A549 (cell line): ENCODE results near the gene OPALIN. TPM values are rescaled to one million over a fixed set of nuclear protein-coding genes. Genes with fewer than 3 reads are reported as not detected.

ENCODE experiments used
- ATAC-seq, 2 experiments: fragments of 200-7000 bp in 1 of 2; fragments of >200 bp in 1 of 2; cut with Nextera tagmentation in 1 of 2; cut with Tn5 transposase in 1 of 2; 3 replicates each; pipeline versions ENCODE4 v1.8.0 to v1.9.1; 2018 to 2020; ENCODE audit warnings: mild to moderate bottlenecking in 1 of 2, moderate library complexity in 1 of 2
- CTCF ChIA-PET: fragments of 300-600 bp; sonication (Branson Sonifier 250); formaldehyde crosslinking; extraction: SDS; loops from one replicate; lab custom pipeline; 2021; ENCODE audit warnings: antibody characterized with exemption, inconsistent platforms; lab: Yijun Ruan, JAX
- POLR2A ChIA-PET: fragments of 350-600 bp; formaldehyde crosslinking; extraction: SDS; loops from one replicate; lab custom pipeline; 2021; ENCODE audit warnings: antibody characterized with exemption, inconsistent platforms; lab: Yijun Ruan, JAX
- DNase-seq, 2 experiments: peaks; one replicate each; pipeline versions ENCODE4 v3.0.0 to v3.0.0-alpha.2; 2011 to 2016; ENCODE audit warnings: low read depth in 1 of 2, low spot score in 1 of 2
- FAIRE-seq: peaks from 2 replicates; lab custom pipeline; 2011; peaks lifted over from hg19 to GRCh38; lab: Jason Lieb, UNC
- H3K27ac ChIP-seq, 2 experiments: fragments of >200 bp; sonication (Bioruptor Twin); formaldehyde crosslinking; 3 replicates each; pipeline ENCODE4 v1.5.1; 2016 to 2017
- H3K4me1 ChIP-seq: fragments of >200 bp; sonication (Bioruptor Twin); formaldehyde crosslinking; 3 replicates; pipeline ENCODE4 v1.6.1; 2016
- H3K4me2 ChIP-seq: fragments of >200 bp; sonication (Bioruptor Twin); formaldehyde crosslinking; 3 replicates; pipeline ENCODE4 v1.6.1; 2016
- H3K4me3 ChIP-seq: fragments of >200 bp; sonication (Bioruptor Twin); formaldehyde crosslinking; 3 replicates; pipeline ENCODE4 v1.5.1; 2016
- H3K9me3 ChIP-seq: fragments of >200 bp; sonication (Bioruptor Twin); formaldehyde crosslinking; 3 replicates; pipeline ENCODE4 v1.6.1; 2016
- CBX8 ChIP-seq: fragments of 200-600 bp; sonication (generic); IDR thresholded peaks from 2 replicates; pipeline ENCODE4 v1.6.1; 2016
- FOXS1 ChIP-seq: fragments of 250-450 bp; sonication (Bioruptor Pico); IDR thresholded peaks from 2 replicates; pipeline ENCODE4 v1.5.0; 2020; ENCODE audit warnings: mild to moderate bottlenecking, moderate library complexity
- GATA3 ChIP-seq: IDR thresholded peaks from 2 replicates; pipeline ENCODE4 v1.6.1; 2012; ENCODE audit warnings: borderline replicate concordance
- HDAC2 ChIP-seq: fragments of 200-600 bp; sonication (generic); IDR thresholded peaks from 2 replicates; pipeline ENCODE4 v1.6.1; 2016
- KDM1A ChIP-seq: fragments of 200-600 bp; sonication (generic); IDR thresholded peaks from 2 replicates; pipeline ENCODE4 v1.6.1; 2016; ENCODE audit warnings: low read depth, mild to moderate bottlenecking
- KDM5A ChIP-seq: fragments of 200-600 bp; sonication (generic); IDR thresholded peaks from 2 replicates; pipeline ENCODE4 v1.6.1; 2016; ENCODE audit warnings: antibody characterized with exemption, mild to moderate bottlenecking
- NFE2L2 ChIP-seq: fragments of 150-350 bp; conservative IDR thresholded peaks from 2 replicates; pipeline ENCODE4 v1.6.1; 2014; ENCODE audit warnings: low read length
- NPAS2 ChIP-seq: fragments of 250-450 bp; sonication (Bioruptor Pico); IDR thresholded peaks from 2 replicates; pipeline ENCODE4 v1.8.0; 2022; ENCODE audit warnings: mild to moderate bottlenecking, moderate library complexity, borderline replicate concordance
- NR3C1 ChIP-seq: fragments of >200 bp; sonication (Bioruptor Twin); formaldehyde crosslinking; IDR thresholded peaks from 3 replicates; pipeline ENCODE4 v1.6.1; 2017
- PHF8 ChIP-seq: fragments of 200-600 bp; sonication (generic); IDR thresholded peaks from 2 replicates; pipeline ENCODE4 v1.6.1; 2016; ENCODE audit warnings: low read depth, mild to moderate bottlenecking, antibody characterized with exemption, moderate library complexity, borderline replicate concordance
- POLR2A ChIP-seq: IDR thresholded peaks from 2 replicates; pipeline ENCODE4 v1.6.1; 2012; ENCODE audit warnings: mild to moderate bottlenecking, low read length
- RAD21 ChIP-seq, 2 experiments: fragments of >200 bp in 1 of 2; sonication (Bioruptor Twin) in 1 of 2; formaldehyde crosslinking in 1 of 2; IDR thresholded peaks in 1 of 2; conservative IDR thresholded peaks in 1 of 2; 2 replicates in 1 of 2; 3 replicates in 1 of 2; pipeline ENCODE4 v1.6.1; 2012 to 2018; ENCODE audit warnings: inconsistent platforms in 1 of 2
- RFX5 ChIP-seq: fragments of 450-650 bp; IDR thresholded peaks from 2 replicates; pipeline ENCODE4 v1.7.1; 2014; ENCODE audit warnings: antibody characterized with exemption, mild to moderate bottlenecking, moderate library complexity
- RNF2 ChIP-seq: fragments of 200-600 bp; sonication (generic); IDR thresholded peaks from 2 replicates; pipeline ENCODE4 v1.6.1; 2016; ENCODE audit warnings: low read depth, mild to moderate bottlenecking, antibody characterized with exemption, moderate library complexity, borderline replicate concordance
- TFCP2L1 ChIP-seq: fragments of 250-450 bp; sonication (Bioruptor Pico); IDR thresholded peaks from 2 replicates; pipeline ENCODE4 v1.5.0; 2021; ENCODE audit warnings: mild to moderate bottlenecking
- ZC3H11A ChIP-seq: fragments of 450-650 bp; IDR thresholded peaks from 2 replicates; pipeline ENCODE4 v1.6.1; 2014; ENCODE audit warnings: antibody characterized with exemption, mild to moderate bottlenecking
- WGBS: methylation state at CpG from one replicate; pipeline ENCODE4 v1.1.6; 2017; ENCODE audit errors: missing lambda C conversion rate; 5-methylcytosine and 5-hydroxymethylcytosine counted together
- polyA plus RNA-seq, 4 experiments: library from polyadenylated mRNA; depleted of rRNA in 3 of 4; stranded (reverse); fragments of >200 nt; fragmentation: RNase III in 1 of 4; extraction: RNeasy Plus Mini Kit Qiagen cat#74134 plus additional on column Dnase treatment in 1 of 4; gene quantifications; 2 replicates in 3 of 4; 3 replicates in 1 of 4; pipeline ENCODE4 v1.2.3, GENCODE V29; 2011 to 2017
- TF ChIP-seq, protein P1 (sequence below): fragments of >200 bp; sonication (Bioruptor Twin); formaldehyde crosslinking; IDR thresholded peaks from 3 replicates; pipeline ENCODE4 v1.6.1; 2016
- TF ChIP-seq, protein P2 (sequence below): IDR thresholded peaks from 2 replicates; pipeline ENCODE4 v1.6.1; 2012
- TF ChIP-seq, protein P3 (sequence below): IDR thresholded peaks from 2 replicates; pipeline ENCODE4 v1.6.1; 2012
- TF ChIP-seq, protein P4 (sequence below): fragments of 150-350 bp; IDR thresholded peaks from 2 replicates; pipeline ENCODE4 v1.6.1; 2014; ENCODE audit warnings: low read depth, mild to moderate bottlenecking, low read length
- TF ChIP-seq, protein P5 (sequence below): fragments of 200-600 bp; sonication (generic); IDR thresholded peaks from 2 replicates; pipeline ENCODE4 v1.6.1; 2016; ENCODE audit warnings: antibody characterized with exemption, mild to moderate bottlenecking, moderate library complexity

OPALIN gene
- polyA plus RNA-seq, 2 of the 4 experiments (the other 2 are of a cell fraction): not detected

DNA sequence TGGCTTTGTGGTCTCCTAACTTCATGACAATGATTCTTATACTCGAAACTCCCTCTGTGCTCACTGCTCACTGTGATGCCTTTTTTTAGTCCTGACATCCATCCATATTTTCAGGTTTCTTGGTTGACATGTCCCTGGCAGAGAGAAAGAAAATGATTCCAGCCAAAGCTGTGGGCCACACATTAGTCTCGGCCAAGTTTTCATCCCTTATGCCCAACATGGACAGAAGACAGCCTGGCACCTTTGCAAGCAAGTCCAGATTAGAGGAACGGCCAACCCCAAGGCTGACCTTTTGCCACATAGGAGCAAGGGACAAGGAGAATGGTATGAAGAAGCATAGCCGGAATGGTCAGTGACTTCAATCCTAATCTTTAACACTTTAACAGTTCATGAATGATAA lies 8.7 kb upstream of the OPALIN start:
- 62% methylated on average over 4 of the region's 4 CpGs for WGBS
- ATAC-seq (no peak), FAIRE-seq (no peak), DNase-seq (no peak)
- ChIA-PET POLR2A (interaction anchor here (0.6 kb wide), 1 partner anchor 942 kb away, joined by 3 read pairs; no protein-coding TSS in a partner anchor), CTCF (interaction anchor here (0.8 to 1.9 kb wide), 2 partner anchors 8 to 28 kb away, joined by 3 to 5 read pairs; no protein-coding TSS in a partner anchor)
- no peak overlapping the region for H3K4me3 ChIP-seq
- H3K4me1 ChIP-seq: peaks cover 13% of the 10 kb centered on the region; the same call in 1 of the 3 replicates
- no peak overlapping the region for H3K27ac ChIP-seq
- TF ChIP-seq, protein P1, sequence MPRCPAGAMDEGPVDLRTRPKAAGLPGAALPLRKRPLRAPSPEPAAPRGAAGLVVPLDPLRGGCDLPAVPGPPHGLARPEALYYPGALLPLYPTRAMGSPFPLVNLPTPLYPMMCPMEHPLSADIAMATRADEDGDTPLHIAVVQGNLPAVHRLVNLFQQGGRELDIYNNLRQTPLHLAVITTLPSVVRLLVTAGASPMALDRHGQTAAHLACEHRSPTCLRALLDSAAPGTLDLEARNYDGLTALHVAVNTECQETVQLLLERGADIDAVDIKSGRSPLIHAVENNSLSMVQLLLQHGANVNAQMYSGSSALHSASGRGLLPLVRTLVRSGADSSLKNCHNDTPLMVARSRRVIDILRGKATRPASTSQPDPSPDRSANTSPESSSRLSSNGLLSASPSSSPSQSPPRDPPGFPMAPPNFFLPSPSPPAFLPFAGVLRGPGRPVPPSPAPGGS: no peak
- TF ChIP-seq KDM5A (no peak), TFCP2L1 (CRISPR knock-in tag) (no peak), PHF8 (no peak), NR3C1 (no peak), ZC3H11A (no peak), RNF2 (no peak), NPAS2 (CRISPR knock-in tag) (no peak), KDM1A (no peak), NFE2L2 (no peak), RAD21 (conservative IDR thresholded peaks at IDR 0.05 in 1 of 2, IDR thresholded peaks at IDR 0.05 in 1 of 2) (no peak), CBX8 (no peak)
- TF ChIP-seq, protein P2, sequence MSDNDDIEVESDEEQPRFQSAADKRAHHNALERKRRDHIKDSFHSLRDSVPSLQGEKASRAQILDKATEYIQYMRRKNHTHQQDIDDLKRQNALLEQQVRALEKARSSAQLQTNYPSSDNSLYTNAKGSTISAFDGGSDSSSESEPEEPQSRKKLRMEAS: no peak
- TF ChIP-seq, protein P3, sequence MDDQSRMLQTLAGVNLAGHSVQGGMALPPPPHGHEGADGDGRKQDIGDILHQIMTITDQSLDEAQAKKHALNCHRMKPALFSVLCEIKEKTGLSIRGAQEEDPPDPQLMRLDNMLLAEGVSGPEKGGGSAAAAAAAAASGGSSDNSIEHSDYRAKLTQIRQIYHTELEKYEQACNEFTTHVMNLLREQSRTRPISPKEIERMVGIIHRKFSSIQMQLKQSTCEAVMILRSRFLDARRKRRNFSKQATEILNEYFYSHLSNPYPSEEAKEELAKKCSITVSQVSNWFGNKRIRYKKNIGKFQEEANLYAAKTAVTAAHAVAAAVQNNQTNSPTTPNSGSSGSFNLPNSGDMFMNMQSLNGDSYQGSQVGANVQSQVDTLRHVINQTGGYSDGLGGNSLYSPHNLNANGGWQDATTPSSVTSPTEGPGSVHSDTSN: no peak
- no peak overlapping the region for H3K4me2 ChIP-seq
- no peaks in the 10 kb centered on the region for H3K9me3 ChIP-seq

DNA sequence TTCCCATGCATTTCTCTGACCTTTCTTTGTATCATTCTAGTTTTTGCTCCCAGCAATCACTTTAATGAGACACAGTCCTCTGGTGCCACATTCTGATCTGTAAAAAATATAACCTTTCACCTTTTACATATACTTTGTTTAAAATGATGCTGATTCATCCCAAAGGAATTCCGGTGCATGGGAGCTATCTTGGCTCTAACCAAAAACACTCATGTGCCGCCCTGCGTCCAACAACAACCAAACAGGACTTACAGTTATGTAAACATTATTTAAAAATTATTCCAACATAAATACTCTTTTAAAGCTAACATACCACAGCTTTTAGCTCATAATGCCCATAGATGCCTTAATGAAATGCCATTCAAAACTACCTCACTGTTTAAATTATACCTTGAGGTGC lies 7.7 kb upstream of the OPALIN start:
- ATAC-seq: no peak
- Histone ChIP-seq H3K9me3 (no peaks in the 10 kb centered on the region), H3K4me3 (no peak overlapping the region), H3K4me1 (peaks cover 13% of the 10 kb centered on the region; the same call in 1 of the 3 replicates), H3K27ac (no peak overlapping the region), H3K4me2 (no peak overlapping the region)
- ChIA-PET POLR2A (no interaction called here), CTCF (interaction anchor here (1.0 to 3.0 kb wide), 8 partner anchors 8 to 190 kb away, joined by 3 to 22 read pairs (median 4); no protein-coding TSS in a partner anchor)
- TF ChIP-seq RAD21 (conservative IDR thresholded peaks at IDR 0.05 in 1 of 2, IDR thresholded peaks at IDR 0.05 in 1 of 2) (no peak), HDAC2 (no peak), FOXS1 (no peak), RFX5 (no peak), GATA3 (no peak), POLR2A (no peak), NPAS2 (CRISPR knock-in tag) (no peak)
- TF ChIP-seq, protein P4, sequence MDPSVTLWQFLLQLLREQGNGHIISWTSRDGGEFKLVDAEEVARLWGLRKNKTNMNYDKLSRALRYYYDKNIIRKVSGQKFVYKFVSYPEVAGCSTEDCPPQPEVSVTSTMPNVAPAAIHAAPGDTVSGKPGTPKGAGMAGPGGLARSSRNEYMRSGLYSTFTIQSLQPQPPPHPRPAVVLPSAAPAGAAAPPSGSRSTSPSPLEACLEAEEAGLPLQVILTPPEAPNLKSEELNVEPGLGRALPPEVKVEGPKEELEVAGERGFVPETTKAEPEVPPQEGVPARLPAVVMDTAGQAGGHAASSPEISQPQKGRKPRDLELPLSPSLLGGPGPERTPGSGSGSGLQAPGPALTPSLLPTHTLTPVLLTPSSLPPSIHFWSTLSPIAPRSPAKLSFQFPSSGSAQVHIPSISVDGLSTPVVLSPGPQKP: no peak
- no peak for FAIRE-seq
- 27% methylated on average over 3 of the region's 3 CpGs for WGBS
- no peak for DNase-seq

DNA sequence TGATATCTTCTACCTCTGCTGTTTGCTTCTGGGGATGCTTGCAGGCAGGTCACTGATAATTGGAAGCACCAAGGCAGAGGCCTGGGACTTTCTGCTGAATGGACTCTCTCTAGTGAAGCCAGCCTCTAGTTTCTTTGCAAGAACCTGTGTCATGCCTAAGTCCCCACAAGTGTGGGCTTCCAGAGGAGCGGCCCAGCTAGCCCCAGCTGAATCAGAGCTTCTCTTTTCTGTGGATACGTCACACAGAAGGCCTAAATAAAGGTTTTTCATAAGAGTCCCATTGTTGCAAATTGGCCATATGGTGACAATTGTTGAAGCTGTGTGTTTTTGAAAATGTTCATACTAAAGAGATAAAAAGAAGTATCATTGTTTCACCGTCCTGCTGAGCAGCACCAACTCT lies 6.8 kb upstream of the OPALIN start:
- Histone ChIP-seq H3K4me1 (peaks cover 13% of the 10 kb centered on the region; the same call in 1 of the 3 replicates), H3K27ac (no peak overlapping the region), H3K4me2 (no peak overlapping the region), H3K4me3 (no peak overlapping the region), H3K9me3 (no peaks in the 10 kb centered on the region)
- ATAC-seq (no peak), DNase-seq (no peak), FAIRE-seq (no peak)
- ChIA-PET POLR2A (no interaction called here), CTCF (interaction anchor here (1.0 to 3.0 kb wide), 9 partner anchors 9 to 707 kb away, joined by 3 to 22 read pairs (median 5); no protein-coding TSS in a partner anchor)
- WGBS: 85% methylated on average over 3 of the region's 3 CpGs
- TF ChIP-seq, protein P5, sequence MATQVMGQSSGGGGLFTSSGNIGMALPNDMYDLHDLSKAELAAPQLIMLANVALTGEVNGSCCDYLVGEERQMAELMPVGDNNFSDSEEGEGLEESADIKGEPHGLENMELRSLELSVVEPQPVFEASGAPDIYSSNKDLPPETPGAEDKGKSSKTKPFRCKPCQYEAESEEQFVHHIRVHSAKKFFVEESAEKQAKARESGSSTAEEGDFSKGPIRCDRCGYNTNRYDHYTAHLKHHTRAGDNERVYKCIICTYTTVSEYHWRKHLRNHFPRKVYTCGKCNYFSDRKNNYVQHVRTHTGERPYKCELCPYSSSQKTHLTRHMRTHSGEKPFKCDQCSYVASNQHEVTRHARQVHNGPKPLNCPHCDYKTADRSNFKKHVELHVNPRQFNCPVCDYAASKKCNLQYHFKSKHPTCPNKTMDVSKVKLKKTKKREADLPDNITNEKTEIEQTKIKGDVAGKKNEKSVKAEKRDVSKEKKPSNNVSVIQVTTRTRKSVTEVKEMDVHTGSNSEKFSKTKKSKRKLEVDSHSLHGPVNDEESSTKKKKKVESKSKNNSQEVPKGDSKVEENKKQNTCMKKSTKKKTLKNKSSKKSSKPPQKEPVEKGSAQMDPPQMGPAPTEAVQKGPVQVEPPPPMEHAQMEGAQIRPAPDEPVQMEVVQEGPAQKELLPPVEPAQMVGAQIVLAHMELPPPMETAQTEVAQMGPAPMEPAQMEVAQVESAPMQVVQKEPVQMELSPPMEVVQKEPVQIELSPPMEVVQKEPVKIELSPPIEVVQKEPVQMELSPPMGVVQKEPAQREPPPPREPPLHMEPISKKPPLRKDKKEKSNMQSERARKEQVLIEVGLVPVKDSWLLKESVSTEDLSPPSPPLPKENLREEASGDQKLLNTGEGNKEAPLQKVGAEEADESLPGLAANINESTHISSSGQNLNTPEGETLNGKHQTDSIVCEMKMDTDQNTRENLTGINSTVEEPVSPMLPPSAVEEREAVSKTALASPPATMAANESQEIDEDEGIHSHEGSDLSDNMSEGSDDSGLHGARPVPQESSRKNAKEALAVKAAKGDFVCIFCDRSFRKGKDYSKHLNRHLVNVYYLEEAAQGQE: no peak
- TF ChIP-seq FOXS1: no peak
